T-helper 1 cell treated with Interleukin-12 subunit alpha and Interleukin-12 subunit beta and Interleukin-4 antibody, amounts not matched to agents 30 ng/mL and 1 ng/mL, for 36 hours (primary cell): ENCODE measurements around the gene KRTAP10-10. TPM values are rescaled to one million over a fixed set of nuclear protein-coding genes. Genes with fewer than 3 reads are reported as not detected.
"Not testable (repeated sequence)": the region's sequence is repeated elsewhere in the genome, so short reads cannot be mapped to it uniquely, and the experiment has no call there.

Source experiments
- intact Hi-C: fragments of 100-400 bp; cut with micrococcal nuclease; formaldehyde crosslinking; loops from one replicate; pipeline ENCODE4 v1.15.1; 2024
- total RNA-seq: library from RNA; stranded (reverse); gene quantifications from 2 replicates; pipeline ENCODE4 v1.2.3, GENCODE V29; 2022

The KRTAP10-10 gene
- total RNA-seq, 1 donor from 2014 or later = not detected

GRCh38 chr21:44602463-44602850 is 34.7 kb upstream of the KRTAP10-10 start:
- intact Hi-C loops = no loop called here

GRCh38 chr21:44603109-44603875 is 33.9 kb upstream of the KRTAP10-10 start:
- intact Hi-C loops = no loop called here

DNA sequence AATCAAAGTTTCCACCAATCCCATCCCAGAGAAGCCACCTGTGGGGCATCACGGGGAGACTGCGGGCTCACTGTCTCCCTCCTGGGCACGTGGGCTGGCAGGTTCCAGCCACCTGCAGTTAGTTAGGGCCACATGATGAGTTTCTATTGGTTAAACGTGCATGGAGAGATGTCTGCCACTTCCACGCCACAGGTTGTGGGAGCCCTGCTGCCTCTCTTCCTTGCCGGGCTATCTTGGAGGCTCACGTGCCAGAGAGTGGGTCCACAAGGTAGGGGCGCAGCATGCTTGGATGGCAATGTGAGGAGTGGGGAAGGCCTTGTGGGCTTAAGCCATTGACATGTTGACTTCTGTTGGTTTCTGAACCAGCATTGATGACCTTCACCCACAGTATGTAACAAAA is 33.2 kb upstream of the KRTAP10-10 start:
- intact Hi-C loops = no loop called here

DNA sequence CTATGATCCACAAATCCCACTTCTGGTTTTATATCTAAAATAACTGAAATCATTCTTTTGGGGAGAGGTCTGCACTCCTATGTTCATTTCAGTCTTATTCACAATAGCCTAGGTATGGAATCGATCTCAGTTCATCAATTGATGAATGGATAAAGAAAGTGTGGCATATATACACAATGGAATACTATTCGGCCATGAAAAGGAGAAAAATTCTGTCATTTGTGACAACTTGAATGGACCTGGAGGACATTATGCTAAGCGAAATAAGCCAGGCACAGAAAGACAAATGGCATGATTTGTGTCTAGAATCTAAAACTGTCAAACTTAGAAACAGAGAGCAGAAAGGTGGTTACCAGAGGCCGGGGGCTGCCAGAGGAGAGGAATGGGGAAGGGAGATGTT is 30.7 kb upstream of the KRTAP10-10 start:
- intact Hi-C loops = no loop called here

DNA sequence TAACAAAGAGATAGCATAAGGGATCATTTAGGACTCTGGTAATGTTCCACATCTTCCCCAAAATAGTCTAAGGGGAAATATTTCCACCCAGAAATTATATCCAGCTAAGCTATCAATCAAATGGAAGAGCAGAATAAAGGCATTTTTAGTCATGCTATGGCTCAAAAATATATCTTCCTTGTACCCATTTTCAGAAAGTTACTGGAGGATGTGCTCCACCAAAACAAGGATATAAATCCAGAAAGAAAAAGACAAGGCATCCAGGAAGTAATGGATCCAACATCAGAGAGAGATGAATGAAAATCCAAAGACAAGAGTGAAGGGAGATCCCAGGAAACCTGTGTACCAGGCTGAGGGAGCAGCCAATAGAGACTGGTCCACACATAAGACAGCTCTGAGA is 28.0 kb upstream of the KRTAP10-10 start:
- intact Hi-C loops = no loop called here

GRCh38 chr21:44610157-44610843 is 26.9 kb upstream of the KRTAP10-10 start:
- intact Hi-C loops = not testable (repeated sequence)

DNA sequence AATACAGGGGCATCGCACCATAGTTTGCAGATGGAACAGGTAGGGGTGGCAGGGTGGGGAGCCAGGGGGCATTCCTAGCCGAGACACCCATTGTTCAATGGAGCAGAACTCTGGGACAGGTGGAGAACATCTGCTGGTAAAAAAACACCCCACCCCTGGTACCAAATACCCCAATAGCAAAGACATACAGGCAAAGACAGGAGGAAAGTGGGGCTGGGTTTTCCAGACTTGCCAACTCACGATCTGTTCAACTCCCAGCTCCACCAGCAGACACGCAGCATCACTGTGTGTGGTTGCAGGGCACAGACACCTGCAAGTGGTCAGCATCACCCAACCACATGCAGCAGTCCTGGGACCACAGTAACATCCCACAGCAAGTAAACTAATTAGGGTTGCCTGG is 25.6 kb upstream of the KRTAP10-10 start:
- intact Hi-C loops = no loop called here

DNA sequence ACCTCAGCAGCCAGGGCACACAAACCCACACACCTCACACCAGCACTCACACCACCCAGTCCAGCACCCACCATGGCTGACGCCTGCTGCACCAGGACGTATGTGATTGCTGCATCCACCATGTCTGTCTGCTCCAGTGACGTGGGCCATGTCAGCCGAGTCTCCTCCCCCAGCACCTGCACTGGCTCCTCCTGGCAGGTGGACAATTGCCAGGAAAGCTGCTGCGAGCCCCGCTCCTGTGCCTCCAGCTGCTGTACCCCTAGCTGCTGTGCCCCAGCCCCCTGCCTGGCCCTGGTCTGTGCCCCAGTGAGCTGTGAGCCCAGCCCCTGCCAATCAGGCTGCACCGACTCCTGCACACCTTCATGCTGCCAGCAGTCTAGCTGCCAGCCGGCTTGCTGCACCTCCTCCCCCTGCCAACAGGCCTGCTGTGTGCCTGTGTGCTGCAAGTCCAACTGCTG is 25.1 kb upstream of the KRTAP10-10 start, which contains the start of gene KRTAP10-8:
Gene KRTAP10-8, plus strand, starts transcription at position 51 of the 458 bp plus-strand sequence. Its CDS starts 22 bp downstream, at position 73.
- intact Hi-C loops = no loop called here

DNA sequence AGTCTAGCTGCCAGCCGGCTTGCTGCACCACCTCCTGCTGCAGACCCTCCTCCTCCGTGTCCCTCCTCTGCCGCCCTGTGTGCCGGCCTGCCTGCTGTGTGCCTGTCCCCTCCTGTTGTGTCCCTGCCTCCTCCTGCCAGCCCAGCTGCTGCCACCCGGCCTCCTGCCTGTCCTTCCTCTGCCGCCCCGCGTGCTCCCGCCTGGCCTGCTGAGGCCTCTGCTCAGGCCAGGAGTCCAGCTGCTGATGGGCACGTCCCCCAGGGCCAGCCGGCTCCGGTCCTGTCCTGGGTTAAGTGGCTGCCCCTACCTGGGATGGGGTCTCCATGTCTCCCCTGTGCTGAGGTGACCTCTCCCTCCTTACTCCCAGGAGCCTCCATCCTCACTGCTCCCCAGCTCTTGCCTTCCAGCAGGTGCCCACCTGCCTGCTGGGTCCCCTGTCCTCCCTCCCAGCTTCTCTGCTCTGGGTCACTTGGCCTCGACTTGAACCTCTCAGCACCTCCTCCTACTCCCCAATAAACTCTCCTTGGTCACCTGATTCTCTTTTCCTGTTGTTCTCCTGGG is 24.4 kb upstream of the KRTAP10-10 start:
- intact Hi-C loops = no loop called here

DNA sequence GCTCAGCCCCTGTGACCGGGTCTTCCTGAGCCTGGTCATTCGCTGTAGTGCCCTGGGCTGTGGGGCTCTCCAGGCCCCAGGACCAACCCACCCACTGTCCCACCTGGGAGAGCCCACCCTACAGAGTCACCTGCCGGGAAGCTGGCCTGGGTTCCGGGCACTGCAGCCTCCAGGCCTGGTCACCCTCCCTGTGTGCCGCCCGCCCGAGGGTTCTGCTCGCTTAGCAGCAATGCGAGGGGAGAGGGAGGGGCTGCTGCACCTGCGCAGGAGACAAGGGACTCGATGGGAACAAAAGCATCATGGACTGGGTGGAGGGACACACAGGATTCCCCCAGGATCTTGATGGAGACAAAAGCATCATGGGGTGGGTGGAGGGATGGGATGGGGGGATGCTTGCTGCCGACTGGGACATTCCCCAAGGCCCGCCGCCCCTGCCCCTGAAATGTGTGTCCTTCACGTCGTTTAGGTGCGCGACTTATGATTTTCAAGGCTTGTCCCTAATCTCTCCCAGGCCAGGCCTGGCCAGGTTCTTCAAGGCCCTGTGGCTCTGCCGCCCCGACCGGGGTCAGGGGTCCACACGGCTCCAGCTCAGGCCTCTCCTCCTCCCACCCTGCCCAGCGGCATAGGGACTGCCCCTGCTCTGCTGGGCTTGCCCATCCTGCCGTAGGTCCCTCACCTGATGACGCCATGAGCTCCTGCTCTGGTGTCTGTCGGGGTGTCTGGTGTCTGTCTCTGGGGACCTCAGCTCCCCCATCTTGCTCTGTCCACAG is 23.6 kb upstream of the KRTAP10-10 start:
- intact Hi-C loops = no loop called here

GRCh38 chr21:44614161-44614631 is 23.0 kb upstream of the KRTAP10-10 start:
- intact Hi-C loops = no loop called here

GRCh38 chr21:44614961-44615391 is 22.2 kb upstream of the KRTAP10-10 start:
- intact Hi-C loops = no loop called here

DNA sequence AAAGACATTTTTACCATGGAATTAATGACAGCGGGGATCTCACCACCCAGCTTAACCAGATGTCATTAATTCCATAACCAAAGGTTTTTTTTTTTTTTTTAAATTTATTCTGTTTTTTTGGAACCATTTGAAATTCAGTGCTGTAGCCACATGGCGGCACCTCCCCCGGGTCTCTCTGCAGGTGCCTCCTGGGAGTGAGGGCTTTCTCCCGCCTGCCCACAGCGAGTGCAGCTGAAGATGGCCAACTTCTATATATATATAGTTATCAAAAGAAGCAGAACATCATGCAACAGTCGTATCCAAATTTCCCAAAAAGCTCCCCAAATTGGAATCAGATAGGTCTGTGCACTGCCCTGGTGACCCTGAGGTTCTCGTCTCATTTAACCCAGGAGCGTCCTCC is 21.7 kb upstream of the KRTAP10-10 start:
- intact Hi-C loops = no loop called here

GRCh38 chr21:44615911-44616590 is 21.1 kb upstream of the KRTAP10-10 start:
- intact Hi-C loops = no loop called here

DNA sequence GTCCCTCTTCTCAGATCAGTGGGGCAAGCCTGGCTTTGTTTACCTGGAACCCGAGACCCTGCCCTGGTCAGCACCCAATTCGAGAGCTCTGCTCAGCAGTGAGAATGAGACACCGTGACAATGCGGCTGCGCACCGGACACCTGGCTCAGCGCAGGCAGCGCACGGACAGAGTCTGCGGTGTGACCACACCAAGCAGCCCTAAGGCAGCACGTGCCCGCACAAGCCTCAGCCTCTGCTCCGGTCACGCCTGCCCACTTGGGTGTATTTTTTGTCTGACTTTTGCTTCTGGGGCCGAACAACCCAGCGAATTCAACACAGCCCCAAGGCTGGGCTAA is 20.6 kb upstream of the KRTAP10-10 start:
- intact Hi-C loops = no loop called here

GRCh38 chr21:44617071-44617501 is 20.1 kb upstream of the KRTAP10-10 start:
- intact Hi-C loops = no loop called here

DNA sequence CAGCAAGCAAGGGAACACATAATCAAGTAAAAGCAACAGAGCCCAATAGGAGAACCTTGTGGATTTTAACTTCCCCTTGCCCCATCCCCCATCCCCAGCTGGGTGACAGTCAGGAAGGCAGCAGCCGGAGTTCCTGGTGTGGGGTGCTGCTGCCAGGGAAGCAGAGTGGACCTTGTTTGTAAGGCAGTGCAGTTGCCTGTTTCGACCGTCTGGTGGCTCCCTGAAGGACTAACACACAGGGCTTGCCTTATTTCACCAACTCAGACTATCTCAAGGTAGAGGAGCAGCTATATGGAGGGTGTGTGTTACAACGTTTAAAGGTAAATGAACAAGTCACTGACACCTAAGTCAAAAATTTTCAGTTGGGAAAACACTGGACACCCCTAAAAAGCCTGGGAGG is 18.7 kb upstream of the KRTAP10-10 start:
- intact Hi-C loops = no loop called here

DNA sequence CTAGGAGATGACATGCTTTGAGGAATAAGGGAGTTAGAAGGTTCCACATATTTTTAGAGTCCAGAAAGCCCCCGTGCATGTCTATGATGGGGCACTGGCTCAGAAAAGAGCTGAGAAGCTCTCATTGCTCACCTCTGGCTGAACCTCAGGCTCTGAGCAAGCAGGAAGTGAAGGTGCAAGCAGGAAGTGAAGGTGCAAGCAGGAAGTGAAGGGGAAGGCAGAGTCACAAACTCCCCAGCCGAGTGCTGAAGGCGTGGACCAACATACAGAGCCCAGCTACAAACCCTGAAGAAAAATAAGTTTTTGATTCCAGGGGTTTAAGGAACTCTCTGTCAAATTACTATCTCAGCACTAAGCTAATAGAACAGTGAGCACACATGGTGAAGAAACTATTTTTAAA is 18.2 kb upstream of the KRTAP10-10 start:
- intact Hi-C loops = loop anchor here (1.0 kb wide), 2 partner anchors 35 to 38 kb away; partner anchors contain the start of gene KRTAP12-3

DNA sequence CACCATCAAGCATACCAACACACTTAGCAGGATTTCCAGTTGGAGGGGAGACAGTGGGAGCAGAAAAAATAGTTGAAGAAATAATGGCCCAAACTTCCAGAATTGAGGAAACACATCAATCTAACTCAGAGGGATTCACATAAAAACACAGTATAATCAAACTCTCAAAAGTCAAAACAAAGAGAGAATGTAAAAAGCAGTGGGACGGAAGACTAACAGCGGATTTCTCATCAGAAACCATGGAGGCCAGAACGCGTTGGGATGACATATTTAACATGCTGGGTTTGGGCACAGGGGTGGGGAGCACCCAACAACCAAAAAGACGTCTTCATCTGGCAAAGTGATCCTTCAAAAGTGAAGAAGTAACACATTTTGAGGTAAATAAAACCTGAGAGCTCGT is 17.3 kb upstream of the KRTAP10-10 start:
- intact Hi-C loops = loop anchor here (1.0 kb wide), 2 partner anchors 36 to 37 kb away; partner anchors contain the start of gene KRTAP12-3

GRCh38 chr21:44623575-44623974 is 13.6 kb upstream of the KRTAP10-10 start:
- intact Hi-C loops = no loop called here

DNA sequence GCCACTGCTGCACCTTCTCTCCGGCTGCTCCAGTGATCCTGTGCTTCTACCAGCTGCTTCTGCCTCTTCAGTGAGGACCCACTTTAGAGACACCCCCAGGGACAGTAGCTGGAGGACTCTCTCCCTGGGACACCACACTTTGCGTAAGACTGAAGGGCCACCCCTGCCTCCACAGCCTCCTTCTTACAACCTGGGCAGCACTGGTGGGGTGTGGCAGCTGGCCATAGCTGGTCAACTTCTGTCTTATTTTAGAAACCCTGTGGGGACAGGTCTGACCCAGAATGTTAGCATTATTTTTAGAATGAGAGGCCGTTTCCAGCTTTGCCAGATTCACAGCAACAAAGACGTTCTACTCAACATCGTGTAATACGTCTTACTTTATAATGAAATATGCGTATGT is 11.4 kb upstream of the KRTAP10-10 start:
- intact Hi-C loops = no loop called here
